Retinal pigment epithelial cell (primary cell): ENCODE data around the gene NCKAP5.
A peak's percentile ranks its signal among the peaks of the same experiment; 100 is the strongest.
"Not testable (repeated sequence)": the region's sequence is repeated elsewhere in the genome, so short reads cannot be mapped to it uniquely, and the experiment has no call there.

ENCODE experiments used
- DNase-seq: peaks from one replicate; pipeline ENCODE4 v3.0.0-alpha.2; 2010; ENCODE audit warnings: low read depth
- H3K4me3 ChIP-seq: 2 replicates; pipeline ENCODE4 v1.5.1; 2011; ENCODE audit warnings: mild to moderate bottlenecking, low read length, control low read depth, moderate library complexity
- CTCF ChIP-seq: conservative IDR thresholded peaks from 2 replicates; pipeline ENCODE4 v1.5.1; 2011; ENCODE audit warnings: low read depth, low read length, control low read depth, inconsistent platforms

Gene NCKAP5

GRCh38 chr2:133525613-133526529 is 42.4 kb downstream of the NCKAP5 start:
- no peak for TF ChIP-seq CTCF
- no peak for DNase-seq
- no peak overlapping the region for H3K4me3 ChIP-seq

GRCh38 chr2:133525090-133525489 is 43.2 kb downstream of the NCKAP5 start:
- H3K4me3 ChIP-seq, result no peak overlapping the region
- DNase-seq, result no peak
- TF ChIP-seq CTCF, result no peak

- no peak for TF ChIP-seq CTCF
- H3K4me3 ChIP-seq, result no peak overlapping the region
- no peak for DNase-seq
Observed at GRCh38 chr2:133523406-133523805, 44.9 kb downstream of the NCKAP5 start.

- no peak for DNase-seq
- TF ChIP-seq CTCF, result no peak
- H3K4me3 ChIP-seq, result no peak overlapping the region
Observed at GRCh38 chr2:133522204-133522603, 46.1 kb downstream of the NCKAP5 start.

- DNase-seq, result no peak
- no peak for TF ChIP-seq CTCF
- no peak overlapping the region for H3K4me3 ChIP-seq
Observed at GRCh38 chr2:133521146-133521745, 47.0 kb downstream of the NCKAP5 start.

GRCh38 chr2:133519677-133520076 is 48.6 kb downstream of the NCKAP5 start:
- DNase-seq, H3K4me3 ChIP-seq: not testable (repeated sequence)
- peak; percentile 25 for TF ChIP-seq CTCF

- H3K4me3 ChIP-seq, result no peak overlapping the region
- no peak for TF ChIP-seq CTCF
- no peak for DNase-seq
Observed at GRCh38 chr2:133518700-133519344, 49.4 kb downstream of the NCKAP5 start.
